ENCODE results near the gene SDCBP2. TPM values are rescaled to one million over a fixed set of nuclear protein-coding genes. Genes with fewer than 3 reads are reported as not detected.

The SDCBP2 gene
- total and polyA plus RNA-seq, 9 donors: 0.92 to 34.7 (median 3.7) TPM

DNA sequence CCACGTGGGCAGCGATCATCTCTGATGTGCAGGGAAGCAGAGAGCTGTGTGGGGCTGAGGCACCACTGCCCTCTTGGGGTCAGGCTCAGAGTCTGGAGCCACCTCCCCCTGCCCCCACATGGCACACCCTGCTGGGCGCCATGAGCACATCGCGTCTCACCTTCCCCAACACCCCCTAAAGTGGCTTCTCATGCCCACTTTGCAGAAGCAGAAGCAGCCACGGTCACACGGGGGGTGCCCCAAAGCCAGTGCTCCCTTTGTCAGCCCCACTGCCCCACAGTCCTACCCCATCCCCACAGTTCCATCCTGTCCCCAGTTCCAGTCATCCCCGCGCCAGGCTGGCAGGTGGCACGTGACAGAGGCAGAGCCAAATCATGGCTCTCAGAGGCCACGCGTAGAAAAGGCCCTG, 19.5 kb downstream of the SDCBP2 start:
- H3K27ac ChIP-seq: no peak overlapping the region
- DNase-seq: no peak
- H3K27me3 ChIP-seq: no peaks in the 10 kb centered on the region
- no peaks in the 10 kb centered on the region for H3K36me3 ChIP-seq
- 78 to 79% (median 78%) methylated on average over 12 of the region's 12 CpGs for WGBS, 3 donors
- no peak overlapping the region for H3K4me3 ChIP-seq
- H3K9me3 ChIP-seq: no peaks in the 10 kb centered on the region
- H3K4me1 ChIP-seq (ENCODE audit: insufficient read depth): peaks cover 2% of the 10 kb centered on the region
- intact Hi-C loops (cut with DNase I): no loop called here
- TF ChIP-seq, protein P1, sequence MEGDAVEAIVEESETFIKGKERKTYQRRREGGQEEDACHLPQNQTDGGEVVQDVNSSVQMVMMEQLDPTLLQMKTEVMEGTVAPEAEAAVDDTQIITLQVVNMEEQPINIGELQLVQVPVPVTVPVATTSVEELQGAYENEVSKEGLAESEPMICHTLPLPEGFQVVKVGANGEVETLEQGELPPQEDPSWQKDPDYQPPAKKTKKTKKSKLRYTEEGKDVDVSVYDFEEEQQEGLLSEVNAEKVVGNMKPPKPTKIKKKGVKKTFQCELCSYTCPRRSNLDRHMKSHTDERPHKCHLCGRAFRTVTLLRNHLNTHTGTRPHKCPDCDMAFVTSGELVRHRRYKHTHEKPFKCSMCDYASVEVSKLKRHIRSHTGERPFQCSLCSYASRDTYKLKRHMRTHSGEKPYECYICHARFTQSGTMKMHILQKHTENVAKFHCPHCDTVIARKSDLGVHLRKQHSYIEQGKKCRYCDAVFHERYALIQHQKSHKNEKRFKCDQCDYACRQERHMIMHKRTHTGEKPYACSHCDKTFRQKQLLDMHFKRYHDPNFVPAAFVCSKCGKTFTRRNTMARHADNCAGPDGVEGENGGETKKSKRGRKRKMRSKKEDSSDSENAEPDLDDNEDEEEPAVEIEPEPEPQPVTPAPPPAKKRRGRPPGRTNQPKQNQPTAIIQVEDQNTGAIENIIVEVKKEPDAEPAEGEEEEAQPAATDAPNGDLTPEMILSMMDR (IDR thresholded peaks at IDR 0.05): no peak
- no peak for TF ChIP-seq POLR2A (IDR thresholded peaks at IDR 0.05)
- no peak for TF ChIP-seq EP300 (IDR thresholded peaks at IDR 0.05)

DNA sequence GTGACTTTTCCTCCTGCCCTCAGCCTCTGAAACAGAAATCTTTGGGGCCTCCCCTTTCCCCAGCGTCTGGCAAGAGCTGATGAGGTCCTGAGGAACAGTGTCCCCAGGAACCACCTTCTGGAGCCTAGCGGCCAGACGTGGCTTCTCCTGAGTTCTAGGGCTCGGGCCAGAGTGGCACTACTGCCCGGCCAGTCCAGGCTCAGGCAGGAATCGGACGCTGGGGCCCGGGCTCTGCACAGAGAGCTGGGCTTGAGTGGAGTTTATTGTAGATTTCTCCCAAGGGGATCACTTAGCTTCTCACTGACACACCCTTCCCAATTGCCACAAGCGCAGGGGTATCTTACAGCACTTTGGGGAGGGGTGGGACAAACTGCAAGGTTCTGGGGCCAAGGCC, 20.2 kb downstream of the SDCBP2 start:
- TF ChIP-seq, protein P1 (IDR thresholded peaks at IDR 0.05): no peak
- TF ChIP-seq POLR2A (IDR thresholded peaks at IDR 0.05): no peak
- no peak for TF ChIP-seq EP300 (IDR thresholded peaks at IDR 0.05)
- 89 to 93% (median 91%) methylated on average over 9 of the region's 9 CpGs for WGBS, 3 donors
- intact Hi-C loops (cut with DNase I): no loop called here

DNA sequence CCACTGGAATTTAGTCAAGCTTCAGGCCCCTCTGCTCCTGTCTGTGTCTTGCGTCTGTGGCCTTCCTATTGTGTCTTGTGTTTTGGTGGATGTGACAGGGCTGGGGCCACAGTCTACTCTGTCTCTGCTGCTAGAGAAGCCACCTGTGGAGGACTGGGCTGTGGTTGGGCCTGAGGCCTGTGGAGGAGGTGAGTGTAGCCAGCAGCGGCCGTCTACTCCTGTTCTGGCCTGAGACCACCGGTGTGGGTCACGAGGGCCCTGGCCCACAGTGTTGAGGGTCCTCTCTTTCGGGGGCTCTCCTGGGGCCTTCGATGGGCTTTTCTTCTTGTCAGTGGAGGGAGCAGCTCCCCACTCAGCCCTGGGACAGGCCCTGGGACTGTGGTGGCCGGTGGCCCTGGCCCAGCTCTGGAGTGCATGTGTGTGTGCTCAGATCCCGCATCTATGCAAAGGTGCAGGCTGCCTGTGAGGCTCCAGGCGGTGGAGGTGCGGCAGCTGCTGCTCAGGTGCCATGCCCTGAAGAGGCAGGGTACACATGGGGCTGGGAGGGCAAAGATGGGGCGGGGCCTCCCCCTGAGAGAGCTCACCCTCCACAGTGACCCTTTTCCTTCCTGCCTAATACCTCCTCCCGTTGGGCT, 20.8 kb downstream of the SDCBP2 start:
- Histone ChIP-seq H3K9me3 (no peaks in the 10 kb centered on the region), H3K36me3 (no peaks in the 10 kb centered on the region), H3K4me1 (ENCODE audit: insufficient read depth) (peaks cover under 1% of the 10 kb centered on the region), H3K27me3 (no peaks in the 10 kb centered on the region), H3K4me3 (no peak overlapping the region), H3K27ac (no peak overlapping the region)
- TF ChIP-seq POLR2A (IDR thresholded peaks at IDR 0.05) (no peak), EP300 (IDR thresholded peaks at IDR 0.05) (no peak)
- TF ChIP-seq, protein P1 (IDR thresholded peaks at IDR 0.05): no peak
- WGBS, 3 donors: 83 to 85% (median 84%) methylated on average over 12 to 13 of the region's 13 CpGs
- peak in 1 of 5 donors; percentile 5 for DNase-seq
- intact Hi-C loops (cut with DNase I): no loop called here

More for the DNA sequence above, 20.2 kb downstream of the SDCBP2 start:
- Histone ChIP-seq H3K27ac (no peak overlapping the region), H3K27me3 (no peaks in the 10 kb centered on the region), H3K9me3 (no peaks in the 10 kb centered on the region), H3K4me3 (no peak overlapping the region), H3K36me3 (no peaks in the 10 kb centered on the region), H3K4me1 (ENCODE audit: insufficient read depth) (peaks cover 2% of the 10 kb centered on the region)
- DNase-seq: no peak

DNA sequence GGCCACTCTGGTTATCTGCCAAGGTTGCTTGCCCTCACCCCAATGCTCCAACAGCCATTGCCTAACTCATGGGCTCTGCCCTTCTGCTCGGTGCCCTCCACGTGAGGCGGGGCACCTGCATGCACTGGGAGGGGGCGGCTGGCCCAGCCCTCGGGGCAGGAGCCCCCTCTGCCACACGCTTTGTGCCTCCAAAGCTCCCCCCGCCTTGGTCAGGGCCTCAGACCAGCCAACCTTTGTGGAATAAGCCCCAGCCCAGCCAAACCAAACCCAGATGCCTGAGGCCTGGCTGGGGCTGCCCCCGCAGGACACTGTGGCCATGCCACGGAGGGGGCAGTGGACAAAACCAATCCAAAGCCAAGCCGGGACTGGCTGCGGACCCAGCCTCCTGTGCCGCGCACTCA, 21.4 kb downstream of the SDCBP2 start:
- no peak overlapping the region for H3K4me3 ChIP-seq
- WGBS, 3 donors: 89 to 94% (median 91%) methylated on average over 12 to 13 of the region's 13 CpGs
- no peaks in the 10 kb centered on the region for H3K27me3 ChIP-seq
- H3K9me3 ChIP-seq: no peaks in the 10 kb centered on the region
- no peaks in the 10 kb centered on the region for H3K4me1 ChIP-seq (ENCODE audit: insufficient read depth)
- intact Hi-C loops (cut with DNase I): no loop called here
- TF ChIP-seq POLR2A (IDR thresholded peaks at IDR 0.05): no peak
- no peak for TF ChIP-seq EP300 (IDR thresholded peaks at IDR 0.05)
- TF ChIP-seq, protein P1 (IDR thresholded peaks at IDR 0.05): no peak
- no peaks in the 10 kb centered on the region for H3K36me3 ChIP-seq
- no peak overlapping the region for H3K27ac ChIP-seq
- no peak for DNase-seq

Measured in ovary (tissue), 9 donors.